NCI-H2196 treated with DMSO at 0.1 percent for 48 hours (cell line): ENCODE results near the gene TMEM218.
"Not testable (repeated sequence)": the region's sequence is repeated elsewhere in the genome, so short reads cannot be mapped to it uniquely, and the experiment has no call there.

Source experiments
- DNase-seq: peaks from one replicate; lab custom pipeline; 2025; ENCODE audit not compliant: unreplicated experiment; lab: John Stamatoyannopoulos, UW

Gene TMEM218

GRCh38 chr11:125090816-125091215 lies 20.6 kb downstream of the TMEM218 start:
- DNase-seq: no peak

- DNase-seq: not testable (repeated sequence)
These were observed 21.3 kb downstream of the TMEM218 start for GRCh38 chr11:125090151-125090550.

- not testable (repeated sequence) for DNase-seq
These were observed 21.9 kb downstream of the TMEM218 start for GRCh38 chr11:125089481-125089880.

GRCh38 chr11:125088576-125089455 lies 22.6 kb downstream of the TMEM218 start:
- DNase-seq: no peak

- no peak for DNase-seq
These were observed 23.3 kb downstream of the TMEM218 start for GRCh38 chr11:125088123-125088522.

GRCh38 chr11:125086633-125087296 lies 24.7 kb downstream of the TMEM218 start:
- DNase-seq: no peak

- DNase-seq: no peak
These were observed 25.9 kb downstream of the TMEM218 start for GRCh38 chr11:125085301-125086081.

- no peak for DNase-seq
These were observed 26.6 kb downstream of the TMEM218 start for GRCh38 chr11:125084761-125085231.

GRCh38 chr11:125084057-125084416 lies 27.4 kb downstream of the TMEM218 start:
- DNase-seq: no peak

- no peak for DNase-seq
These were observed 27.9 kb downstream of the TMEM218 start for GRCh38 chr11:125083312-125084056.

GRCh38 chr11:125082611-125083311 lies 28.7 kb downstream of the TMEM218 start:
- no peak for DNase-seq

- DNase-seq: no peak
These were observed 29.4 kb downstream of the TMEM218 start for GRCh38 chr11:125082040-125082439.

- DNase-seq: no peak
These were observed 30.2 kb downstream of the TMEM218 start for GRCh38 chr11:125081098-125081798.

- no peak for DNase-seq
These were observed 30.9 kb downstream of the TMEM218 start for GRCh38 chr11:125080531-125080911.

GRCh38 chr11:125079878-125080530 lies 31.4 kb downstream of the TMEM218 start:
- DNase-seq: no peak

GRCh38 chr11:125079151-125079877 lies 32.1 kb downstream of the TMEM218 start:
- DNase-seq: no peak

GRCh38 chr11:125078516-125079140 lies 32.8 kb downstream of the TMEM218 start:
- DNase-seq: no peak

- no peak for DNase-seq
These were observed 33.4 kb downstream of the TMEM218 start for GRCh38 chr11:125078016-125078415.
